ENCODE results near the gene CPN1. TPM values are rescaled to one million over a fixed set of nuclear protein-coding genes. Genes with fewer than 3 reads are reported as not detected.

Gene CPN1
- total RNA-seq, 1 donor from 2014 or later: not detected

DNA sequence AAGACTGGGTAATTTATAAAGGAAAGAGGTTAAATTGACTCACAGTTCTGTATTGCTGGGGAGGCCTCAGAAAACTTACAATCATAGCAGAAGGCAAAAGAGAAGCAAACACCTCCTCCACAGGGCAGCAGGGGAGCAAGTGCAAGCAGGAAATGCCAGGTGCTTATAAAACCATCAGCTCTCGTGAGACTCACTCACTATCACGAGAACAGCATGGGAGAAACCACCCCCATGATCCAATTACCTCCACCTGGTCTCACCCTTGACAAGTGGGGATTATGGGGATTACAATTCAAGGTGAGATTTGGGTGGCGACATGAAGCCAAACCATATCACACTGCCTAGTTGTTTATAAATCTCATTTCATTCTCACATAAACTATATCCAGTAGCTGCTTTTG lies 28.0 kb upstream of the CPN1 start:
- Mint-ChIP-seq H3K27me3 (ENCODE audit: low read depth) (peaks cover 7% of the 10 kb centered on the region), H3K36me3 (ENCODE audit: low read depth) (no peaks in the 10 kb centered on the region), H3K27ac (ENCODE audit: unreplicated experiment) (no peak overlapping the region), H3K4me1 (no peaks in the 10 kb centered on the region), H3K4me3 (no peak overlapping the region), H3K9me3 (no peaks in the 10 kb centered on the region)
- TF ChIP-seq, protein P1, sequence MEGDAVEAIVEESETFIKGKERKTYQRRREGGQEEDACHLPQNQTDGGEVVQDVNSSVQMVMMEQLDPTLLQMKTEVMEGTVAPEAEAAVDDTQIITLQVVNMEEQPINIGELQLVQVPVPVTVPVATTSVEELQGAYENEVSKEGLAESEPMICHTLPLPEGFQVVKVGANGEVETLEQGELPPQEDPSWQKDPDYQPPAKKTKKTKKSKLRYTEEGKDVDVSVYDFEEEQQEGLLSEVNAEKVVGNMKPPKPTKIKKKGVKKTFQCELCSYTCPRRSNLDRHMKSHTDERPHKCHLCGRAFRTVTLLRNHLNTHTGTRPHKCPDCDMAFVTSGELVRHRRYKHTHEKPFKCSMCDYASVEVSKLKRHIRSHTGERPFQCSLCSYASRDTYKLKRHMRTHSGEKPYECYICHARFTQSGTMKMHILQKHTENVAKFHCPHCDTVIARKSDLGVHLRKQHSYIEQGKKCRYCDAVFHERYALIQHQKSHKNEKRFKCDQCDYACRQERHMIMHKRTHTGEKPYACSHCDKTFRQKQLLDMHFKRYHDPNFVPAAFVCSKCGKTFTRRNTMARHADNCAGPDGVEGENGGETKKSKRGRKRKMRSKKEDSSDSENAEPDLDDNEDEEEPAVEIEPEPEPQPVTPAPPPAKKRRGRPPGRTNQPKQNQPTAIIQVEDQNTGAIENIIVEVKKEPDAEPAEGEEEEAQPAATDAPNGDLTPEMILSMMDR (conservative IDR thresholded peaks at IDR 0.05): no peak
- no peak for DNase-seq (ENCODE audit: low read depth, low spot score)

DNA sequence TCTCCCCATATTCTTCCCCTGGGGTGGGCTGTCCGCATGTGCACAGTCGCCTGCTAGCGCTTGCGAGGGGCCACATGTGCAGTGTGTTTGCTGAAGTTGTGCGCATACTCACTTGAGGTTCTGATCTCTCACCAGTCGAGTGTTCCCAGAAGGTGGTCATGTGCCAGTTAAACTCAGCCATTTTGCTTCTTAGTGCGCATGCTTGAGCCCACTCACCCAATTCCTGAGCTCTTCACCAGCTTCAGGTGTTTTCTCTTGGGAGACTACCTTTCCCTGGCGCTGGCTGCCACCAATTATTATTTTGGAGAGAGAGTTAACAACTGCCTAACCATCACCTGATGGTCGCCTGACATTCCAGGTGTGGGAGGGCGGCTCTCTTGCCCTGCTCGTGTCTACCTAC lies 25.2 kb upstream of the CPN1 start:
- no peak overlapping the region for H3K4me3 Mint-ChIP-seq

DNA sequence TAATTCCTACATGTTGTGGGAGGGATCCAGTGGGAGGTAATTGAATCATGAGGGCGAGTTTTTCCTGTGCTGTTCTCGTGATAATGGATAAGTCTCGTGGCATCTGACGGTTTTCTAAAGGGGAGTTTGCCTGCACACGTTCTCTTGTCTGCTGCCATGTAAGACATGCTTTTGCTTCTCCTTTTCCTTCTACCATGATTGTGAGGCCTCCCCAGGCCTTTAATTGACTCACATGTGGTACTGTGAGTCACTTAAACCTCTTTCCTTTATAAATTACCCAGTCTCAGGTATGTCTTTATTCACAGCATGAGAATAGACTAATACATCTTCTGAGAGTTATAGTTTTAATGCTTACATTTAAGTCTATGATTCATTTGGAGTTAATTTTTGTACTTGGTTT lies 22.6 kb upstream of the CPN1 start:
- TF ChIP-seq, protein P1 (conservative IDR thresholded peaks at IDR 0.05): no peak
- Mint-ChIP-seq H3K27me3 (ENCODE audit: low read depth) (peaks cover 33% of the 10 kb centered on the region), H3K27ac (ENCODE audit: unreplicated experiment) (no peak overlapping the region), H3K9me3 (peaks cover 6% of the 10 kb centered on the region), H3K36me3 (ENCODE audit: low read depth) (no peaks in the 10 kb centered on the region), H3K4me1 (no peaks in the 10 kb centered on the region), H3K4me3 (no peak overlapping the region)
- DNase-seq (ENCODE audit: low read depth, low spot score): no peak

More for the DNA sequence above, 25.2 kb upstream of the CPN1 start:
- peaks cover 3% of the 10 kb centered on the region for H3K9me3 Mint-ChIP-seq
- TF ChIP-seq, protein P1 (conservative IDR thresholded peaks at IDR 0.05): no peak
- no peaks in the 10 kb centered on the region for H3K4me1 Mint-ChIP-seq
- H3K27ac Mint-ChIP-seq (ENCODE audit: unreplicated experiment): no peak overlapping the region
- DNase-seq (ENCODE audit: low read depth, low spot score): no peak
- no peaks in the 10 kb centered on the region for H3K36me3 Mint-ChIP-seq (ENCODE audit: low read depth)
- H3K27me3 Mint-ChIP-seq (ENCODE audit: low read depth): peaks cover 21% of the 10 kb centered on the region

DNA sequence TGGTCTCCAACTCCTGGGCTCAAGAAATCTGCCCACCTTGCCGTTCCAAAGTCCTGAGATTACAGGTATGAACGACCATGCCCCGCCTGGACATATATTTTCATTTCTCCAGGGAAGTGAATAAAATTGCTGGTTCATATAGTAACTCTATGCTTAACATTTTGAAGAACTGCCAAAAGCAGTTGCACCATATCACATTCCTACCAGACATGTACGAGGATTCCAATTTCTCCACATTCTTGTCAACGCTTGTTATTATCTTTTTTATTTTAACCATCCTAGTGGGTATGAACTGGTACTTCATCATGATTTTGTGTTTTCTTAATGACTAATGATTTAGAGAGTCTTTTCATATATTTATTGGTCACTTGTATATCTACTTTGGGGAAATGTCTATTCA lies 21.9 kb upstream of the CPN1 start:
- DNase-seq (ENCODE audit: low read depth, low spot score): no peak
- TF ChIP-seq, protein P1 (conservative IDR thresholded peaks at IDR 0.05): no peak
- Mint-ChIP-seq H3K36me3 (ENCODE audit: low read depth) (no peaks in the 10 kb centered on the region), H3K4me1 (no peaks in the 10 kb centered on the region), H3K27ac (ENCODE audit: unreplicated experiment) (no peak overlapping the region), H3K27me3 (ENCODE audit: low read depth) (peaks cover 33% of the 10 kb centered on the region), H3K4me3 (no peak overlapping the region), H3K9me3 (peaks cover 6% of the 10 kb centered on the region)

DNA sequence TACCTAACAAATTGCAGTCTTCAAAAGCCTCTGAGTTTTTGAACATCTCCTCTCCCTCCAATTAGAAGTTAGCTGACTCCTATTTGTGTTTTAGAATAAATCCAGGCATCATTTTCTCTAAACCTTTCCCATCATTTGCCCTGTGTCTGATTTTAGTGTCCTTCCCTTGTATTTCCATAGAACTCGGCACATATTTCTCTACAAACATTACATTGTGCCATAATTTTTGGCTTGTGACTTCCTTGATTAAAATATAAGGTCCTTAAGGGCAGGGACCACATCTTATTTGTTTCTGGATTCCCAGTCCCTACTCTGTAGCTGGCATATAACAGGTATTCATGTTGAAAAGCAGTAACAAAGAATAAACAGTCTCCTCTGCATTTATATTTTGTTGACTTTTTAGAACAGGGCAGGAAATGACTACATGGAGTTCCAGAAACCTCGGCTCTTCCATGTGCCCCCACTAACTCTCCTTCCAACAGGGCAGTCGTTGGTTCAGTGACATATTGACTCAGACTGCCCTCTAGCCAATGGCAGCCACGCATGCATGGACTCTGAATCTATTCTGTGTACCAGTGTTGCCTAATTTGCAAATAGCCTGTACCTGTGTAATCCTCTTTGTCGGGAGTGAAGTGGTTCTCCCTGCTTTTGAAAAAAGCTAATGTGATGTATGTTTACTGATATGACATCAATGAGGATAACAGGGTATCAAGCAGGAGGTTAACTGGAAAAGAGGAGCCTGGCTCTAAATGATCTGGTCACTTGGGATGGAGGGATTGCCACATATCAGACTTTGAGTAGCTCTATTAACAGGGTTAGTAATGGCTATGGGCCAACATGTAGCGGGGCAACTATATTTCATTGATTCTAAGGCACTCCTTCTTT lies 19.8 kb upstream of the CPN1 start:
- no peak overlapping the region for H3K4me3 Mint-ChIP-seq
- peaks cover 37% of the 10 kb centered on the region for H3K27me3 Mint-ChIP-seq (ENCODE audit: low read depth)
- H3K36me3 Mint-ChIP-seq (ENCODE audit: low read depth): peaks cover 4% of the 10 kb centered on the region
- TF ChIP-seq, protein P1 (conservative IDR thresholded peaks at IDR 0.05): no peak
- no peak for DNase-seq (ENCODE audit: low read depth, low spot score)
- no peaks in the 10 kb centered on the region for H3K4me1 Mint-ChIP-seq
- H3K9me3 Mint-ChIP-seq: peaks cover 10% of the 10 kb centered on the region
- H3K27ac Mint-ChIP-seq (ENCODE audit: unreplicated experiment): no peak overlapping the region
